Measurements from ENCODE around the gene TAGLN.
"Not testable (repeated sequence)": the region's sequence is repeated elsewhere in the genome, so short reads cannot be mapped to it uniquely, and the experiment has no call there.

The TAGLN gene

GRCh38 chr11:117181586-117182550 lies 17.3 kb upstream of the TAGLN start:
- DNase-seq, result no peak

GRCh38 chr11:117182551-117182935 lies 16.6 kb upstream of the TAGLN start:
- no peak for DNase-seq

GRCh38 chr11:117183178-117183577 lies 16.0 kb upstream of the TAGLN start:
- DNase-seq, result not testable (repeated sequence)

- DNase-seq, result peak in 1 of 2 experiments; percentile 37
These were observed 15.3 kb upstream of the TAGLN start for GRCh38 chr11:117183724-117184349.

- DNase-seq, result no peak
These were observed 13.3 kb upstream of the TAGLN start for GRCh38 chr11:117185736-117186430.

- no peak for DNase-seq
These were observed 12.8 kb upstream of the TAGLN start for GRCh38 chr11:117186431-117186761.

- no peak for DNase-seq
These were observed 12.2 kb upstream of the TAGLN start for GRCh38 chr11:117187007-117187406.

- DNase-seq, result no peak
These were observed 11.8 kb upstream of the TAGLN start for GRCh38 chr11:117187428-117187798.

- no peak for DNase-seq
These were observed 11.2 kb upstream of the TAGLN start for GRCh38 chr11:117187799-117188481.

- DNase-seq, result no peak
These were observed 10.5 kb upstream of the TAGLN start for GRCh38 chr11:117188620-117189081.

- no peak for DNase-seq
These were observed 9.8 kb upstream of the TAGLN start for GRCh38 chr11:117189191-117189940.

- DNase-seq, result no peak
These were observed 9.1 kb upstream of the TAGLN start for GRCh38 chr11:117189941-117190544.

- DNase-seq, result no peak
These were observed 7.3 kb upstream of the TAGLN start for GRCh38 chr11:117191680-117192400.

GRCh38 chr11:117192401-117192875 lies 6.7 kb upstream of the TAGLN start:
- DNase-seq, result no peak

GRCh38 chr11:117193130-117194020 lies 5.8 kb upstream of the TAGLN start:
- DNase-seq, result no peak

- DNase-seq, result no peak
These were observed 4.9 kb upstream of the TAGLN start for GRCh38 chr11:117194267-117194666.

GRCh38 chr11:117195258-117195657 lies 3.9 kb upstream of the TAGLN start:
- DNase-seq, result no peak

GRCh38 chr11:117195761-117196160 lies 3.4 kb upstream of the TAGLN start:
- no peak for DNase-seq

GRCh38 chr11:117197006-117197405 lies 2.2 kb upstream of the TAGLN start:
- DNase-seq, result no peak

Measured in NCI-H187 (cell line).